GM18909 (cell line): ENCODE measurements around the gene GJD3.

Experiments used
- ATAC-seq: cut with Tn5 transposase; IDR thresholded peaks from one replicate; pipeline ENCODE4 v1.9.1; 2021; ENCODE audit warnings: mild to moderate bottlenecking; ENCODE audit not compliant: unreplicated experiment, poor library complexity

Gene GJD3

DNA sequence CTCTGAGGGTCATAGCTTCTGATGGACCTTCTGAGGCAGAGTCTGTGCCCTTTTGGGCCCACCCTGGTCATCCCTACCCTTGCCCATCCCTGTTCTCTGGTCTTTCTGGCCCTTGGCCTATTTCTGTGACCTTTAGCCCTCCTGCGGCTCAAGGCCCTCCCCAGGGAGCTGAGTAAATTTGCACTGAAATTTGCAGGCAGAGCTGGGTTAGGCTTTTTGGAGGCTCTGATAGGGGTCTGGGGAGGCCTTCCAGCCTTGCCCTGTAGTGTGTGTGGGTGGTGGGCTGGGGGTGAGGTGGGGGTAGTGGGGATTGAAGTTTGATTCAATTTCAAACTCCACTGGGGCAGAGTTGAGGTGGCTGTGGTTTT, 37.7 kb downstream of the GJD3 start:
- ATAC-seq = no peak

DNA sequence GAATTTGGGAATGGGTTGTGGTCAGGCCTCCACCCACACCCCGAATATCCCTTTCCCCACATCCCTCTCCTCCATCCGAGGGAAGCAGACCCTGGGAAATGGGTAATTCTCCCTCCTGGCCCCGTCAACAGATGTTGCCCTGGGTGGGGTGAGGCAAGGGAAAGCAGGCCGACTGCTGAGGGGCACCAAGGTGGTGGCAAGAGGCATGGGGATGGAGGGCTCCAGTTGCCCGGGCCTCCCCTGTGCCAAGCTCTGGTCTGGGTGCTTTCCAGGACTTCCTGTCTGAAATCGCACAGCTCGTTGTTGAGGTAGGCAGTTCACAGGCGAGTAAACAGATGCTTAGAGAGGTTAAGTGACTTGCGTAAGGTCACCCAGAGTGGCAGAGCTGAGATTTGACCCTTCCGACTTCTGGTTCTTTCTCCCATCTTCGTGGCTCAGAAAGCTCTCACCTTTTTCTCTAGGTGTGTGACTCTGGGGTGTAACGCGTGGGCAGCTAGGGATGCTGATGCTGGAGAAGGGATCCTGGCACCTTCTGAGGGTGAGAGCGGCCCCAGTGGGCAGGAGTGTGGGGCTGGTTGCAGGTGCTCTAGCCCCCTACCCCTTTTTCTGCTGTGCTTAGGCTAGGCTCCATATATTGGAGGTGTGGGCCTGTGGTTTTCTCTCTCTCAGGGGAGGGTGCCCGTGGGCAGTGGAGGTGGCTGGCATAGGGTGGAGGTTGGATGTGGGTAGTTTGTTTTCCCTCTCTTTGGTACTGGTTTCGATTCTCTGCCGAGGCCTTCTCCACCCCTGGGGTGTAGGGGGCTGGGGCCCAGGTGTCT, 38.3 kb downstream of the GJD3 start:
- ATAC-seq = peak; percentile 31

DNA sequence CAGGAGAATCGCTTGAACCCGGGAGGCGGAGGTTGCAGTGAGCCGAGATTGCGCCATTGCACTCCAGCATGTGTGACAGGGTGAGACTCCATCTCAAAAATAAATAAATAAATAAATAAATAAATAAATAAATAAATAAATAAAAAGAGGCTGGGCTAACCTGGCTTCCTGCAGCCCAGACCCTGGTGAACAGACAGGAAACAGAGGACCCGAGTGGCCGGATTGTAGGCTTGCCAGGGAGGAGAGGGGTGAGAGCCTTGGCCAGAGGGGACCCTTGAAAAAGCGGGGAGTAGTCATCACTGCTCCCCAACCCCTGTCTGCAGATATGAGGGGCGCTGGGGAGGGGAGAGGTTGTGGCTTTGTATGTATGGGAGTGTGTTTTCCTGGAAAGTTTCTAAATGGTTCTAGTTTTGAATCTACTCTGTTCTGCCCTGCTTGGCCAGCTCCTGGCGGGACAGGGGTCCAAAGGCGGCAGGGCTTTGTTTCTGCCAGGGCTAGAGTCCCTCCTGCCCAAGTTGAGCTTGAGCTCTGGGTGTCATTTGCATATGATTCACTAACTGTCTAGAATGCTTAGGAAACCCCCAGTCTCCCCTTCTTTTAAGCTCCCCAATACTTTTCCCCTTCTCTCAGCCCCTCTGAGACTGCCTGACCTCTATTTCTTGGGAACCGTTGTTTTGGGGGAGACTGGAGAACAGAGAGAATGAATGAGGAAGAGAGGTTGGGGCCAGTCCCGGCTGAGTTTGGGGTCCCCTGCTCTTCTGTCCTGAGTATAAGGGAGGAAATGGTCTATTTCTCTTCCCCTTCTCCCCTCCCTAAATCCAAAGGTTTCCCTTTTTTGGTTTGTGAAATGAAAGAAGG, 39.2 kb downstream of the GJD3 start:
- ATAC-seq = no peak

DNA sequence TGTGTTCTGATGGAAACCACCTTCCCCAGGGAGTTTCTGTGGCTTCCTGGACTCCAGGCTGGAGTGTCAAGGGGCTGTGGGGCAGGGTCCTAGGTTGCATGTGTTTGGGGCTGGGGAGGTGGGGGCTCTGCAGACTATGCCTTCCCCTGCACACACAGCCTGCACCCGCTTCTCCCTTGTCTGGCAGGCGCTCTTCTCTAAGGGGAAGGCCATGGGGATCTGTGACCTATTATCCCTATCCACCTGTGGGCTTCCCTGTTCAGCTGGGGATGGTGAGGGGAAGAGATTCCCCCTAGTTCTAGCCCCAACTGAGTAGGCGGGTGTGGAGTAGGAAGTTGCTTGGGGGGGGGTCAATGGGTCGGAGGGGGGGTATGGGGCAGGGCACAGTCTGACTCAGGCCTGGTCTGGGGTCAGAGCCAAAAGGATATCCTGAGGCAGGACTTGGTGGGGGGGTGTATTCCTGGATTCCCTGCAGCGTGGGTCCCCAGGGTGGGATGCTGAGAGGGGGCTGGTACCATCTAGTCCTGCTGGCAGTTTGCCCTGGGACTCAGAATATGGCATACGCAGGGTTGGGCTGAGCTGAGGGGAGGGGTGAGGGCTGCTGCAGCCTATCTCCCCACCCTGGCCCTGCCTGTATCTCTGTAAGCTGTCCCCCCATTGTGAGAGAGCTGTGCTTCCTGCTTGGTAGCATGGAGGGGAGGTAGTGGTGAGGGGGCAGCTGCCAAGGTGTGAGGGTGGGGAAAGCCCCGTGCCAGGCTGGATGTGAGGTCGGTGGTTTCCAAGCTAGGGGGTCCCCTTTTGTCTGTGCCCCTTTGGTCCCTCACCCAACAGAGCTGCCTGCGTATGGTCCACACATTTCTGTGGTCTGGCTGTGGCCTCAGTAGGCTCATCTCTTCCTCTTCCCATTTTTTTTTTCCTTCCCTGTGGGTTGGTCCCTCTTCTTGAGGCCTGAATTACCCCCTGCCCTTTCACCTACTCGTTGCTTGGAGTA, 40.9 kb downstream of the GJD3 start:
- ATAC-seq = peak; percentile 28

DNA sequence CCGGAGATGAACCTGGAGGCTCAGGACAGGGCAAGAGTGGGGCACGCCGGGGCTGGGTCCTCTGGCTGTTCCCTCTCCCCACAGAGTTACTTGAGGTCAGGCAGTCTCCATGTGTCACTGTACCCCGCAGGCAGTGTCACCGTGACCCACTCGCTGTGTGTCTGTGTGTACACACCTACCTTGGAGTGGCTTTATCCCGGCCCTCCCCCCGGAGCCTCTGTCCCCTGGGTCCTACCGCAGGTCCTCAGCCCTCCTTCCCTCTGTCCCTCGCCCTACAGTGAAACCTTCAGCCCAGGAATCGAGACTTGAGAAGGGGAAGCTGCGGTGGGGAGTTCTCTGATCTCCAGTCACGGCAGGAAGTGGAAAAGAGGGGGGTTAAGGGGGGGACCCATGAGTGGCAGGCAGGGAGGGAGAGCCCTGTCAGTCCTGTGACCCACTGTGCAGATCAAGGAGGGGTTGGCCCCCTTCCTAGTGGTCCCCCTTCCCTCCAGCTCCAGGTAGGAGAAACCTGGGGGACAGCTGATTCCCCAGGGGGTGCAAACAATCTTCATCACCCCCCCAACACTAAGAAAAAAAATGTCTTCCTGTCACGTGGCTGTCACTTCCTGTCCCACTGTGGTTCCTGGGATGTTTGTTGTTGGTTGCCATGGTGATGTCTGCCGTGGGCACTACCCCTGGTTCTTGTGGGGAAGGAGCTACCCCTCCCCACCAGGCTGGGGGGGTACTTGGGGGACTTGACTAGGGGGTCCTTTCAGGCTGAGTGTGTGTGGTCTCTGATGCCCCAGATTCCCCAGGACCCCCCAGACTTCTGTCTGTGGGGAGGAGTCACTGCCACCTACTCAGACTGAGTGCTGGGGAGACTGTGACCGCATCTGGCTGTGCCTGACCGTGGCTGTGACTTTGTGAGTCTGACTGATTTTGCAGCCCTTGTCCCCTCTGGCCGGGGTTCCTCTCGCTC, 41.9 kb downstream of the GJD3 start:
- ATAC-seq = peak; percentile 37

DNA sequence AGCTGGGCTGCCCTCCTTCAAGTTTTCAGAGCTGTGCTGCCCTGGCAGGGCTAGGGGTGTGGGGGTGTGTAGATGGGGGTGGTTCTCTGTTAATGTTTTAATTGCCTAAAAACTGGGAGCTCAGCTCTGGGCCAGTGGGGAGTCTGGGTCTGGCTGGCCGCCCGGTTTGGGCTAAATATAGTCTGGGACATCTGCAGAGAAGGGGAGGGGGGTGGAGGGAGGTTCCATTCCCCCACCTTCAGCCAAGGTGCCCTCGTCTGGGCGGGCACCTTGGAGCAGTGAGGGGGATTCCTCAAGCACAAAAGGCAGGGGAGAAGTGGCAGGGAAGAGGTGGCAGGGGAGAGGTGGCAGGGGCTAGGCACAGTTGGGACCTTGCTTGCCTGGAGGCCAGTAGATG, 42.6 kb downstream of the GJD3 start:
- no peak for ATAC-seq

DNA sequence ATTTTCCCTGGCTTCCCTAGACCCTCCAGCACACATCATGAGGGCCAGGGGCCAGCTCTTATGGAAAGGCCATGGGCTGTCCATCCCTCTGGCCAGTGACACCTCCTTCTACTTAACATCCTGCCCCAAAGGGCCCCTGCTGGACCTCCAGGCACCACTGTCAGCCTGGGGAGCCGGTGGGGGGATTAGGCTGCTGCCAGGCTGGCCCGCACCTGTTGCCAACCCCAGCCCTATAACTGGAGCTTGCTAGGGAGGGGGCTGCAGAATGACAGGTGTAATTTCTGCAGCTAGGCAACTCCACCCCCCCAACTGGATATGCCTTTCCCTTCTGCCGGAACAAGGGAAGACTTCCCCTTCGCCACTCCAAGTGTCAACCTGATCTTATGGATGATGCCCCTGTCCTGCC, 43.0 kb downstream of the GJD3 start:
- no peak for ATAC-seq

DNA sequence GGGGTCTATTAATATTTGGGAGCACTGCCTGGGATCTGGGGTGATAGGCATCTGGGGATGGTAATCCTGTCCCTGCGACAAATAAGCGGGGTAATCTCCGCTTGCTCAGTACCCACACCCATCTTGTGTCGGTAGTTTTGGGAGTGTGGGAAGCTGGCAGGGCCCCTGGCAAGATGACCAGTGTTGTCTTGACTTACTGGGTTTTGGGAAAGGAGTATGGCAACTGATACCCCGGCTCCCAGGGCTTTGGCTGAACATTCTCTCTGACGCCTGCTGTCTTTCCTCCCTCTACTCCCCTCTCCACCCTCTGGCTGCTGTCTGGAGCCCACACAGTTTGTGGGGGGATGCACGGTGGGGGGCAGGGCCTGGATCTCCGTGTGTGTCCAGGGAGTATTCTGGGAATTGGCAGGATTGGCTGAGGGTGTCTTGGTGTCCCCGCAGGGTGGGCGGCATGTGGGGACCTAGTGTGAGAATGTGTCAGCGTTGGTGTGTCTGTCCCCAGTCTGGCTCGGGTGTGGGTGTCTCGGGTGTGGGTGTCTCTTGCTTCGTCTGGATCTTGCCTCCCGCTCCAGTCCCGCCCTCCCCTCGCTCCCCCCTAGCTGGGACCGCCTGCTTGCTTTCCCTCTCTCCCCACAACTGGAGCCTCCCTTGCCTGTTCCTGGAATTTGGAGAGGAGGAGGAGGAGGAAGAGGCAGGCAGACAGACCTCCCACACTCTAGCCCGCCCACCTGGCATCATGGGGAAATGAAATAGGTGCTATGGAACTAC, 43.6 kb downstream of the GJD3 start:
- ATAC-seq = no peak

DNA sequence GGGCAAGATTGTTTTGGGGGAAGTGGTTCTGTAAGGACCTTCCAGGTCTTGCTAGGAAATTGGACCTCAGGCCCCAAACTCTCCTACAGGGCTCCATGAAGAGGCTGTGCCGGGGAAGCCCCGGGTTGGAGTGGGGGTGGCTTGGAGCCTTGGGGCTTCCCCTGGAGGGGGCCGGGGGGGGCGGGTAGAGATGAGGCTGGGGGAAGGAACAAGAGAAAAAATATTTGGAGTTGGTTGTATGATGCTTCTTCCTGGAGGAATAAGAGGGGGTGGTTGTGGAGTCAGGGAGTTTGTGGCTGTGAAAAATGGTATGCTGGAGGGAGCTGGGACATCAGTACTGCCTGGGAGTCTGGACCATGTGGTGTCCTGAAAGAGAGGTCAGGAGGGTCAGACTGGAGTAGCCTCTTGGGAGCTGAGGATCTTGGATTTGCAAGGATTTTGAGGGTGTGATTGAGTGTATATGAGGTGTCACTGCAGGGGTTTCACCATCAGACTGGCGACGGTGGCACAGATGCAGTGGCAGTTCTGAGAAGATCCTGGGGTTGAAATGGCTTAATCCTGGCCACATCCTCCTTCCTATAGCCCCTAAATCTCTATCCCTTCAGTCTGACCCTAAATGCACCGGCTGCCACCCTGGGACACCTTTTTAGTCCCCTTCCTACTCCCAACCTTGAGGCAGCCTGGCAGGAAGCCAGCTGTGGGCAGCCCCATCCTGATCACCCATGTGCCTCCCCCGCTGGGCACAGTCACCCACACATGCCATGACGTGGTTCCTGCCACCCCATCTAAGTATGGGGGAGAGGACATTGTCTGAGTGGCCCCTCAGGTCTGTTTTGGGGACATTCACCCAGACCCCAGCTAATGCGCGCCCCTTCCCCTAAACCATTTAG, 44.6 kb downstream of the GJD3 start:
- ATAC-seq = no peak

DNA sequence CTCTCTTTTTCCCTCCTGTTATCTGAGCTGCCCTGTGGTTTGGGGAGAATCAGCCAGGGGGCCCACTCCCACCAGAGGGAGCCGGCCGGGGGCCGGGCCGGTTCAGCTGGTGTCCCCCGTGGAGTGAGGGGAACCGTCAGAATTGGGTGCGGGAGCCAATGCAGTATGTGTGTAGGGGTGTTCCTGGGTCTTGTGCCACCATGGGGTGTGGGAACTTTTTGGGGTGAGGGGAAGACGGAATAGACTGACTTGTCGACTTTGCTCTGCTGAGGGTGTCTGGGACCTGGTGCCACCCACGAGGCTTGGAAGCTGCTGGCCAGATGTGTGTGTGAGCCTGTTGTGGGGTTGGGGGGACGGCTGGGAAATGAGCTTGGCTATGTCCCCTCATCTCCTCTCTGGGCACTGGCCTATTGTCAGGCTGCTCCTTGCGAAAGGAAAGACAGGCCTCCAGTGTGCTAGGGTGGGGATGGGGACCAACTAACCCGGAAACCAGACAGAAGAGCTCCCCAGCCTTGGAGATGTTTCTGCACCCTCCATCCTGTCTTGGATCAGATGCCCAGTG, 45.6 kb downstream of the GJD3 start:
- ATAC-seq = no peak

DNA sequence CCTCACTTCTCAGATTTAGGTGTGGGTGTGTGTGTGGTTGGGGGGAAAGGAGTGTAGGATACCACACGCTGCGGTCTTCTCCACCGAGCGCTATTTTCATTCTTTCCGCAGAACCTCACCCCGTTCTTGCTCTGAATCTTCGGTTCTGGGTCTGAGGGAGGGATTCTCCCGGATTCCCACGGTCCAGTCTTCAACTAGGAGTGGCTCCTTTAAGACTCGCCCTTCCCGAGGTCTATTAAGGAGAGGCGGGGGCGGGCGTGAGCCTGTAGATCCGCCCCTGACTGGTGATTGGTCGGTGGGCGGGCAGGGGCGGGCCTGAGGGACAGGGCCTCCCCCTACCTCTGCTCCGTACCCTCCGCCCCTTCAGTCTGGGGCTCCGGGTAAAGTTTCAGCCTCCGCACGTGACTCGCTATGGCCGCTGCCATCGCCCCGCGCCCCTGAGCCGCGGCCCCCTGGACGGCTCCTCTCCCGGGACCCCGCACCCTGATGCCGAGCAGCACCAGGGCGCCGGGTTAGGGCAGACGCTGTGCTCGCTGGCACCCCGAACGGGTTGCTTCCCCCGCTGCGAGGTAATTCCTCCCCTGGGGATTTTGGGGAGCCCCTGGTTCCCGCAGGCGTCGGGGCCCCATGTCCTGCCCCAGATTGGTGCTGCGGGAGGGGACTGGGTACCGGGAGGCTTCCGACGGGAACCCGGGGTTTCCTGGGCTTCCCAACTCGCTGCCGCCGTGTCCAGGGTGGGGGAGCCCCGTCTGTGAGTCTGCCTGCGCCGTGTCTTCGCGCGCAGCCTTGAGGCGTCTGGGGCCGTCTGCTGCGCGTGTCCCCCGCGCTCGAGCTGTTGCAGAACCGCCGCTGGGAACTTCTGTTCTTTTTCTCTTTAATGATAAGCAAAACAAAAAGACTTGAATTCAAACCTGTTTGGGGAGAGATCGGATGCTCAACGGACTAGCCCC, 46.4 kb downstream of the GJD3 start:
- peak; percentile 50 for ATAC-seq

DNA sequence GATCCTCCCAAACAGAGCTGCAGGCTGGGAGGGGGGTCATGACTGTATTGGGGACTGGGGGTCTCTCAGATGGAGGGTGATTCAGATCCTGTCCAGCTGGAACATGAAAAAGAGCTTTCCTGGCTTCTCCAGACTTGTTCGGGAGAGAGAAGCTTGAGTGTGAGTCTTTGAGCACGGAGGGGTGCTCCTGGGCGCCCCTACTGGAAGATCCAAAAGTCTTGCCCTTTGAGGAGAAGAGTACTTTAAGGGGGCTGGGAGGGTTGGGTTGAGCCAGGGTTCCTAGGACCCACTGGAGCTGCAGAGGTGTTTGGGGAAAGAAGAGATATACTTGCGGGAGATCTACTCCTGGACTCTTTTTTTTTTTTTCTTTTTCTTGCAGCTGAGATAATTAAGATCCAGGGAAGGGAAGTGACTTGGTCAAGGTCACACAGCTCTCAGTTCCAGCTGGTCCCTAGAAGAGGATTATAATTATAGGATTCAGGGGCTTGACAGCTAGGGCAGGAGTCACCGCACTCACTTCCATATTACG, 47.1 kb downstream of the GJD3 start:
- ATAC-seq = no peak

DNA sequence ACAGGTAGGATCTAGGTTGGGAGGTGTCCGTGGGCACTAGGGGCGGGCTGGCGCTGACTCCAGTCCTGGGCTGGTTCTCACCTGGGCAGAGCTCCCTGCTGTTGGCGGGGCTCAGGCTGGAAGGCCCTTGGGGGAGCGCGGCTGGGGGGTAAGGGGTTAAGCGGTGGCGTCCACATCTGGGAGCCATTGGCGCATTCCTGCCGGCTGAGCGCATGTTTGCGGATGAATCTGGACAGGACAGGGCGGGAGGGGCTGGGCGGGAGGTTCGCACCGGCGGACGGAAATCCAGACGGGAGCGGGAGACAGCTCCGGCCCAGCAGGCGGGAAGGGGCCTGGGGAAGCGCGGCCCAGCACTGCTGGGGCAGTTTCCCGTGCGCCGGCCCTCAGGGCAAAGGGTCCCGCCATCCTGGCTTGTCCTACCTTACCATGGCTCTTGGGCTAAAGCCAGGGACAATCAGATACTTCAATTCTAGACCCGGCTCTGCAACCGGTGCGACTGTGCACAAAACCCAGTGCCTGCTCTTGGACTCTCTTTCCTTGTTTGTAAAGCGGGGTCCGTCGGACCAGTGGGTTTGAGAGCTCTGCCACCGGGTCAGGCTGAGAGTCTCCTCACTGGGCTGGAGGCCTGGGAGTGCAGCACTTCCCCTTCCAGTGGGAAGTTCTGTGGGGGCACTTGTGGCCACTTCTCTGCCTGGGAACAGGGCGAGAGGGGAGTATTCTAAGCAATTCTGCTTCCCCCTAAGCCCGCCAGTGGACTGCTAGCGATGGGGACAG, 47.8 kb downstream of the GJD3 start:
- no peak for ATAC-seq

DNA sequence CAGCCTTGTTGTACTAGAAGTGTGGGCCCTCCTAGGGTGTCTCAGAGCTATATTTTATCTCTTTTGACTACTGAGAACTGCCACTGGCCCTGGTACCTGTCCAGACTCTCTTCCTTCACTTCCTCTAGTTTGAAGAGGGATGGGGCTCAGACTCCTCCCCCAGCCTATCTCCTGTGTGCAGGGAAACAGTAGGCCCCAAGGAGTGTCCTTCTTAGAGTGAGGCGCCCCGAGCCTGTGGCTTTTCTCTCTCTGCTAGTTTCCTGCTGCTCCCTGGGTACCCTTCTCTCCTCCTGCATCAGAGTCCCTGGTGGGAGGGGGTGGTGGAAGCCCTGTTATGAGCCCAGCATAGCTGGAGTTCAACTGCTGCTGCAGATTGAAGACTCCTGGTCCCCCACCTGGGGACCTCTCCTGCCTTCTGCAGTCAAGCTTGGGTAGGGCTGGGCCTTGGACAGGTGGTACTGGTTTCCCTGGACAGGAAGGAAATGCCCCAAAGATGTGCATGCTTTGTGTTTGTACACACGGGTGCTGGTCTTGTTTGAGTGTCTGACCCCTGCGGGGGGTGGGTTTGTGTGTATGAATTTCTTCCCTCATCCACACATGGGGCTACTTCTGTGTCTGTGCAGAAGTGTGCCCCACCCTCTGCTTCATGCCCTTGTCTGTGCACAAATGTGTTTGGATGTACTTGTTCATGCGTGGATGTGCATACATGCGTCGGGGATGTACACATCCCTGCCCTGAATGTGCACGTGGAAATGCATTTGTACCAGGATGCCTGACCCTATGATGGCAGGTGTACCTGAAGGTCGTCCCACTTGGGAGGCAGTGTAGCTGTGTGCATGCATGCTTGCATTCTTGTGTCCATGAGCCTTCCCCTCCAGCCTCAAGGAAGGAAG, 48.6 kb downstream of the GJD3 start:
- no peak for ATAC-seq
